Prostate gland (tissue), 2 donors: Measurements from ENCODE around the gene LVRN.

ENCODE experiments used
- CTCF ChIP-seq, 4 experiments: fragments of 200-600 bp in 2 of 4; fragments of 450-650 bp in 2 of 4; sonication (generic) in 2 of 4; IDR thresholded peaks; 1 replicate in 3 of 4; 2 replicates in 1 of 4; pipeline ENCODE4 v1.5.1; 2016 to 2019; ENCODE audit warnings: antibody characterized with exemption in 4 of 4, mild to moderate bottlenecking in 2 of 4, moderate library complexity in 2 of 4
- POLR2A ChIP-seq: fragments of 450-650 bp; IDR thresholded peaks from one replicate; pipeline ENCODE4 v1.6.1; 2016; ENCODE audit warnings: antibody characterized with exemption, mild to moderate bottlenecking

DNA sequence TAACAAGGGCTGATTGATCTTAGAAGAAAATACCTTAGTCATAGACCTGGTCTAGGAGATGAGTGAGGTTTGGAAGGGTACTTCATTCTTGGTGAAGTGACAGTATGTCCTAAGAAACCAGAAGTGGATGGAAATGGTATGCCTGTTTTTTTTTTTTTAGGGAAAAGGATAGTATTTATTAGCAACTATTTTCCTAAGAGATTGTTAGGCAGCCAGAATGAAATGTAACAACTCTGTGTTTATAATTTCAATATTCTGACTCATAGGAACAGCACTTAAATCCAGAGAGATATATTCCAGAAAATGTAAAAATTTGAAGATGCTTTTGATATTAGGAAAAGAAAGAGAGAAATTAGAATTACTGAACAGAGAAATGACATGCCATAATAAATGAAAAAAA lies 48.8 kb downstream of the LVRN start:
- TF ChIP-seq POLR2A: no peak
- no peak for TF ChIP-seq CTCF (IDR thresholded peaks at IDR 0.05)
